ENCODE data around the gene HECW1.

- TF ChIP-seq, protein P1, sequence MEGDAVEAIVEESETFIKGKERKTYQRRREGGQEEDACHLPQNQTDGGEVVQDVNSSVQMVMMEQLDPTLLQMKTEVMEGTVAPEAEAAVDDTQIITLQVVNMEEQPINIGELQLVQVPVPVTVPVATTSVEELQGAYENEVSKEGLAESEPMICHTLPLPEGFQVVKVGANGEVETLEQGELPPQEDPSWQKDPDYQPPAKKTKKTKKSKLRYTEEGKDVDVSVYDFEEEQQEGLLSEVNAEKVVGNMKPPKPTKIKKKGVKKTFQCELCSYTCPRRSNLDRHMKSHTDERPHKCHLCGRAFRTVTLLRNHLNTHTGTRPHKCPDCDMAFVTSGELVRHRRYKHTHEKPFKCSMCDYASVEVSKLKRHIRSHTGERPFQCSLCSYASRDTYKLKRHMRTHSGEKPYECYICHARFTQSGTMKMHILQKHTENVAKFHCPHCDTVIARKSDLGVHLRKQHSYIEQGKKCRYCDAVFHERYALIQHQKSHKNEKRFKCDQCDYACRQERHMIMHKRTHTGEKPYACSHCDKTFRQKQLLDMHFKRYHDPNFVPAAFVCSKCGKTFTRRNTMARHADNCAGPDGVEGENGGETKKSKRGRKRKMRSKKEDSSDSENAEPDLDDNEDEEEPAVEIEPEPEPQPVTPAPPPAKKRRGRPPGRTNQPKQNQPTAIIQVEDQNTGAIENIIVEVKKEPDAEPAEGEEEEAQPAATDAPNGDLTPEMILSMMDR (IDR thresholded peaks at IDR 0.05): no peak
- TF ChIP-seq POLR2A (IDR thresholded peaks at IDR 0.05): no peak
These were observed 39.9 kb upstream of the HECW1 start for GRCh38 chr7:43072530-43072929.

Measured in heart left ventricle (tissue), 13 donors.